NCI-H1048 (cell line): ENCODE measurements around the gene TMPRSS6.
"Not testable (repeated sequence)": the region's sequence is repeated elsewhere in the genome, so short reads cannot be mapped to it uniquely, and the experiment has no call there.

ENCODE experiments used
- DNase-seq: peaks from one replicate; lab custom pipeline; 2025; lab: John Stamatoyannopoulos, UW

TMPRSS6 gene

GRCh38 chr22:37088108-37088605, 21.4 kb downstream of the TMPRSS6 start:
- DNase-seq: no peak

GRCh38 chr22:37086184-37086583, 23.3 kb downstream of the TMPRSS6 start:
- no peak for DNase-seq

- no peak for DNase-seq
These were observed 25.1 kb downstream of the TMPRSS6 start for GRCh38 chr22:37084385-37084784.

GRCh38 chr22:37083914-37084313, 25.6 kb downstream of the TMPRSS6 start:
- DNase-seq: no peak

- no peak for DNase-seq
These were observed 27.2 kb downstream of the TMPRSS6 start for GRCh38 chr22:37082251-37082873.

- no peak for DNase-seq
These were observed 28.7 kb downstream of the TMPRSS6 start for GRCh38 chr22:37080838-37081237.

- DNase-seq: no peak
These were observed 29.1 kb downstream of the TMPRSS6 start for GRCh38 chr22:37080438-37080837.

GRCh38 chr22:37079668-37080171, 29.8 kb downstream of the TMPRSS6 start:
- no peak for DNase-seq

GRCh38 chr22:37079158-37079557, 30.4 kb downstream of the TMPRSS6 start:
- DNase-seq: no peak

- no peak for DNase-seq
These were observed 31.6 kb downstream of the TMPRSS6 start for GRCh38 chr22:37077802-37078448.

- no peak for DNase-seq
These were observed 33.6 kb downstream of the TMPRSS6 start for GRCh38 chr22:37075822-37076433.

- DNase-seq: no peak
These were observed 34.5 kb downstream of the TMPRSS6 start for GRCh38 chr22:37075046-37075445.

- no peak for DNase-seq
These were observed 35.0 kb downstream of the TMPRSS6 start for GRCh38 chr22:37074537-37074936.

GRCh38 chr22:37072673-37073072, 36.8 kb downstream of the TMPRSS6 start:
- DNase-seq: no peak

- DNase-seq: not testable (repeated sequence)
These were observed 37.5 kb downstream of the TMPRSS6 start for GRCh38 chr22:37071850-37072592.

- no peak for DNase-seq
These were observed 38.8 kb downstream of the TMPRSS6 start for GRCh38 chr22:37070744-37071143.

GRCh38 chr22:37070334-37070733, 39.2 kb downstream of the TMPRSS6 start:
- no peak for DNase-seq

- no peak for DNase-seq
These were observed 39.8 kb downstream of the TMPRSS6 start for GRCh38 chr22:37069719-37070118.

- DNase-seq: no peak
These were observed 40.2 kb downstream of the TMPRSS6 start for GRCh38 chr22:37069319-37069718.

- no peak for DNase-seq
These were observed 40.7 kb downstream of the TMPRSS6 start for GRCh38 chr22:37068859-37069258.

- DNase-seq: no peak
These were observed 42.1 kb downstream of the TMPRSS6 start for GRCh38 chr22:37067428-37067827.

- no peak for DNase-seq
These were observed 43.6 kb downstream of the TMPRSS6 start for GRCh38 chr22:37065961-37066360.
